Caki2 (cell line): ENCODE measurements around the gene THADA. TPM values are rescaled to one million over a fixed set of nuclear protein-coding genes. Genes with fewer than 3 reads are reported as not detected.
"Not testable (repeated sequence)": the region's sequence is repeated elsewhere in the genome, so short reads cannot be mapped to it uniquely, and the experiment has no call there.

Source experiments
- DNase-seq: peaks from one replicate; pipeline ENCODE4 v3.0.0-alpha.2; 2015; ENCODE audit warnings: low read depth
- in situ Hi-C: cut with HindIII; loops from 2 replicates; pipeline ENCODE4 v1.10.0; 2016; ENCODE audit warnings: low sequenced_read_pairs, low pct_unique_long_range_greater_than_20kb, mixed read lengths
- total RNA-seq: library from RNA; depleted of rRNA; stranded (reverse); fragments of >200 nt; shearing (Covaris generic); gene quantifications from 2 replicates; pipeline ENCODE4 v1.2.3, GENCODE V29; 2014; ENCODE audit warnings: low replicate concordance

THADA gene
- total RNA-seq, 1 experiment from 2014 or later: 30.0 TPM

DNA sequence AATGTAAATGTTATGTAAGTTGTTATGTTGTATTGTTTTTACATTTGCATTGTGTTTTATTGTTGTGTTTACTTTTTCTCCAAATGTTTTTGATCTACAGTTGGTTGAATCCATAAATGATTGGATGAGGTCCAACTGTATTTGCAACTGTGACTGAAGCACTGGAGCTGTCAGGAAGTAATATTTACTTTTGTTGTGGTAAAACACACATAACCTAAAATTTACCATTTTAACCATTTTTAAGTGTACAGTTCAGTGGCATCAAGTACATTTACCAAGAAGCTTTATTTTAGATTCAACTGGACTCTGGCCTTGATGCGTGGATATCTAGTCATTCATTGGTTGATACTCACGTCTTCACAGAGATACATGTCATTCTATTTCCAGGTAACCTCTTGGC, 181.8 kb downstream of the THADA start:
- in situ Hi-C loops: no loop called here

DNA sequence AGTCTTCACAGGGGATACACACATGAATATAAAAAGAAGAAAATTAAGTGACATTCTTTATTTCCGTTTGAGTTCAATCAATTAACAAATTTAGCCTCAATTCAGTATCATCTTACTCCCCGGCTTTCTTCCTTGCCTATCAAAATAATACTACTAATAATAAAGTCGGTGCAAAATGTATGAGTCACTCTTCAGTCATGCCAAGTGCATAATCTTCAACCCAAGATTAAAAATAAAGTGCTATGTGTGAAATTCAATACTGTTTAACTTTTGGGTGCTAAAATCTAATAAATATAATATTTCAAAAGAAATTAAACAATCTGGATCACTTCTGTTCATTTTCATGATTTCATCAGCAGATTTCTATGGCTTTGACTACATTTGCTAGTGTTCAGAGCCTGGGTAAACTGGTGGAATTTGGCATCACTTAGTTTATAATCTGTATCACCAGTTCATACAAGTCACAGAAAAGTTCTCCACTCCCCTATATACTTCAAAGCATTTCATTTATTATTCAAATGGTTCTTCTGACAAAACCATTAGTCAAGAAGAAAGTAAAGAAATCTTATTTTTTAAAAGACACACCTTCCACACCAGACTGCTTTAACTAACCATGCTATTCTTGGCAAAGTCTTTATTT, 183.6 kb downstream of the THADA start:
- in situ Hi-C loops: no loop called here
- DNase-seq: no peak

More for the DNA sequence above, 181.8 kb downstream of the THADA start:
- no peak for DNase-seq

DNA sequence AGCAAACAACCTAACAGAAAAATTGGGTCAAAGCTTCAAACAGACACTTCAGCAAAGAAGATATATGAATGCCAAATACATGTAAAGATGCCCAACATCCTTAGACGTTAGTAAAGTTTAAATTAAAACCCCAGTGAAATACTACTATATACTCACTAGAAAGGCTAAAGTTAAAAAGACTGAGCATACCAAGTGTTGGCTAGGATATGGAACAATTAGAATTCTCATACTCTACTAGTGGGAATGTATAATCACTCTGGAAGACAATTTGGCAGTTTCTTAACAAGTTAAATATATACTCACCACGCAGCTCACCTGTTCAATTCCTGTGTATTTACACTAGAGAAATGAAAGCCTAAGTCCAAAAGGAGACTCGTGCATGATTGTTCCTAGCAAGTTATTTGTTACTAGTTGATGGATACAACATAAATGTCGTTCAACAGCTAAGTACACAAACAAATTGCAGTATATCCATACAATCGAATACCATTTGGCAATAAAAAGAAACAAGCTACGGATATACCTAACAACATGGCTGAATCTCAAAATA, 185.7 kb downstream of the THADA start:
- no peak for DNase-seq
- in situ Hi-C loops: no loop called here

DNA sequence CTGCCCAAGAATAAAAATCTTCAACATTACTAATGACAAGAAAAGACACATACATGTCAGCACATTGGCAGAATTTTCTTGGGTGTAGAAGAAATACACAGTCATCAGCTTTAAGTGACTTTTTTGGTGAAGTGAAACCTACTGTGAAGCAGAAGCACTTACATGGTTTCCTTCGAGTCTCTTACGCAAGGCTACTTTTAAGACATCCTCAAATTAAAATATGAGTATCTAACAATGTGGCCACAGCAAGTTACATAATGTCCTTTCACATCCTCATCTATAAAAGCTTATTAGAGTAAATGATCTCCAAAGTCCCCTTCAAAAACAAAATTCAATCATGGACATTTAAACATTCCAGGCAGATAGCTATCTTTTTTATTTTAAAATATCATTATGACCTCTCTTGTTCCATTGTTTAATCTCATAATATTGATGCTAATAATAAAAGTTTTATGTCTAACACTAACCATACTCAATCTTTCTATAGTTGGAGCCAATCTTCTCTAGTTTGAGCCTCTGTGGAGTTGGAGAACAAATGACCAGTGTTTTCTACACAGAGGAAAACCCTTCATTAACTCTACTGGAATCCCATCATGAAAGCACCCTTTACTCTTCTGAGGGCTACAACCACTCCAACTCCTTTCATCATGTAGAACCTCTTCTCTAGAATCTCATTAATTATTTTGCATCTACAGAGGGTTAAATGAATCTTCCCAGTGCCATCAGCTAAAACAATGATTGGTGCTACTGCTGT, 187.3 kb downstream of the THADA start:
- no peak for DNase-seq
- in situ Hi-C loops: no loop called here

DNA sequence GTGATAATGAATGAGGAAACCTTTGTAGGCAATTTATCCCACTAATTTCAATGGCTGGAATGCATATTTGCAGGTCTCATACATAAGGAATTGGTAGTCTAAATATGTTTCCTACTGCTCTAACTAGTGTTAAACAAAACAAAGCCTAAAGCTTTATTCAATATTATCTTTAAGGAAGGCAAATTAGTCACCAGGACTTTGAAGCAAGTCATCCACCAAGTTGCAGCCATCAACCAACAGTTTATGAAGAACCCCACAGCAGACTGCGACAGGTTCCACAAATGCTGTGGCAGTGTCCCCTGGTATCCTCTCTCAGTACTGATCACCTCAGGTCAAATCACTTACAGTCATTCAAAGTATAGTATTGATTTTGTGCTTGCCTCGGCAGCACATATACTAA, 187.9 kb downstream of the THADA start:
- in situ Hi-C loops: no loop called here
- DNase-seq: no peak

DNA sequence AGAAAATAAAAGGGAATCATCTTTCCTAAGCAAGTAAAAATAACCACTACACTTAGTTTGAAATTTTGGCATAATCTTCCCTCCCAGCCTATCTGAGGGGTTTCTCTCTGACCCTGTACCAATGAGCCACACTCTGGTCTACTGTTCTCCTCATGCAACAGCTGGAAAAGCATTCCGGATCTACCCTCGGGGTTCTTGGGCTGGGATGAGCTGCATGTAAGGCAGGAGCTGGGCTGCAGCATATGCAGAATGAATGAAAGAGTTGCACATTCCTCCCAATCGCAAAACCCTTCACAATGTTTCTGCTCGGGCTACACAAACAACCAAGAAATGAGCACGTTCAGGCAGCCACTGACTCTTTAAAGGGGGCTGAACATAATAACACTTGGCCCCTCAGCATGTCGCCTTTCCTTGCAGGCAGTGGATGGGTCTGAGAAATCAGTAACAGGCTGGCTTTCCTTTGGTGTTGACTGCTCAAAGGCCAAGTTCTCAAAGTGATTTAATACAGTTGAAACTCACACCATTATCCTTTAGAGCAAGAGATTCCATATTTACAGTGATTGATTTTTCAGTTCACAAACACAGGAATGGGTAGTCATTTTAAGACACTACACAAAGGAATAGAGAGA, 189.1 kb downstream of the THADA start:
- in situ Hi-C loops: no loop called here
- no peak for DNase-seq

DNA sequence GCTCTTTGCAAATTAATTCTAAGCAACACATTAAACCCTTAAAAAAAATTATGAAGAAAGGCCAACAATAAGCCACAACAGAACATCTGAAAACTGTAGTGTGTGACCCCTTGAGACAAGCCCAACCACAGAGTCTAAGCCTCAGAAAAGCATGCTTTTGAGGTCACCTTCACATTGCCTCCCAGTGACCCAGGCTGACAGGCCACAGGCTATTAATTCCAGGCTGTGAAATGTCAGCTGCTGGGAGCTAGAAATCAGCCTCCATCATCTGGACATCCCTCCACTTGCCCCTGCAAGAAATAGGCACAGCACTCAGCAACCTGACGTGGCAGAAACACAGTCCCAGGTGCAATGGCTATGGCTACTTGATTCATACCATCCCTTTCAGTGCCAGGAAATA, 190.0 kb downstream of the THADA start:
- in situ Hi-C loops: no loop called here
- DNase-seq: no peak

DNA sequence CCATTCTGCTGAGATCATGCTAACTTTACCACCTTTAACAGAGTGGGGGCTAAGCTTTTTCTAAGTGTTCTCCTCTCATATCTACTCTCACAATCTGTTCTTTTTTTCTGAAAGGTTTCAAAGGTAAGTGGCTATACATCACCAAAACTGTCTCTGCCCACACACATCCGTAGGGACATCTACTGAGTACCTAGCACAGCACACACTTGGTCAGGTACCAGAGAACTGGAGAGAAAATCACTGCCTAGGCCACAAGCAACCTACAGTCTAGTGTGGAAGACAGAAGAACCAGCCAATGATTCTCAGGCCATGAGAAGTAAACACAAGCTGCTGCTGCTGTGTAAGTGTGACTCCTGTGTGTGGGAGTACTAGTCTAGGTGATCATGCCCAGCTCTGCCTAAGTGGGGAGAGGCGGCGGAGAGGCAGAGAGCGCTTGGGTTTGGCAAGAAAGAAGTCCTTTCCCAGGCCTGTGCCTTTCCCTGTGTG, 193.3 kb downstream of the THADA start:
- no peak for DNase-seq
- in situ Hi-C loops: no loop called here

DNA sequence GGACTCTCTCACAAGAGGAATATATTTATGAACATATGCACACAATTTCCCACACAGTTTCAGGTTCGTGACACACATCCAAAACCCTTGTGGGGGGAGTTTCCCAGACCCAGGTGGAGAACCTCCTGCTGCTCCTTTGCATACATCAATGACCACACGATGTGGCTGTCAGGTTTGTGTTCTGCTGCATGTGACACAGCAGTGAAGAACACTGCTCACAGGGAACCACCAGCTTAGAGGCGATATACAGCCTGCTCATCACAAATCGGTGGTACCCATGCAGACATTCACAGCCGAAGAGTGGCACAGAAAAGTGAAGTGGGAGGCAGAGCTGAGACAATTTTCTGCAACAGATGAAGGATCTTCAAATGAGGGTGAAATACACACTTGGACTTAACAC, 193.8 kb downstream of the THADA start:
- in situ Hi-C loops: no loop called here
- DNase-seq: no peak

DNA sequence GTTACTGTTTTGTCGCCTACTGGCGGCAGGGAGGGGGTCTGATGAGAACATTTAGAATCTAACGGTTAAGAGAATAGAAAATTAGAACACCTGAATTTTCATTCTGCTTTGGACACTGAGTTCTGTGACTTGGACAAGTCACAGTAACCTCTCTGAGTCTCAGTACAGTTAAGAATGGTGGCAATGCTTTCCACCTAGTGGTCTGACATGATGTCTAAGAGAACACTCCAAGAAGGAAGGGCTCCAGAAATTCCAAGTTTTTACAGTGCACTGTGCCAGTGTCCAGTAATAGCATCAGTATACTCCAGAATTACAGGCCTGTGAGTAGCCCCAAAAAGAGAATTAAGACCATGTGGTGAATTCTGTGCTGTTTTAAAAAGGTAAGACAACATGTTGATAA, 195.3 kb downstream of the THADA start:
- DNase-seq: no peak
- in situ Hi-C loops: no loop called here

DNA sequence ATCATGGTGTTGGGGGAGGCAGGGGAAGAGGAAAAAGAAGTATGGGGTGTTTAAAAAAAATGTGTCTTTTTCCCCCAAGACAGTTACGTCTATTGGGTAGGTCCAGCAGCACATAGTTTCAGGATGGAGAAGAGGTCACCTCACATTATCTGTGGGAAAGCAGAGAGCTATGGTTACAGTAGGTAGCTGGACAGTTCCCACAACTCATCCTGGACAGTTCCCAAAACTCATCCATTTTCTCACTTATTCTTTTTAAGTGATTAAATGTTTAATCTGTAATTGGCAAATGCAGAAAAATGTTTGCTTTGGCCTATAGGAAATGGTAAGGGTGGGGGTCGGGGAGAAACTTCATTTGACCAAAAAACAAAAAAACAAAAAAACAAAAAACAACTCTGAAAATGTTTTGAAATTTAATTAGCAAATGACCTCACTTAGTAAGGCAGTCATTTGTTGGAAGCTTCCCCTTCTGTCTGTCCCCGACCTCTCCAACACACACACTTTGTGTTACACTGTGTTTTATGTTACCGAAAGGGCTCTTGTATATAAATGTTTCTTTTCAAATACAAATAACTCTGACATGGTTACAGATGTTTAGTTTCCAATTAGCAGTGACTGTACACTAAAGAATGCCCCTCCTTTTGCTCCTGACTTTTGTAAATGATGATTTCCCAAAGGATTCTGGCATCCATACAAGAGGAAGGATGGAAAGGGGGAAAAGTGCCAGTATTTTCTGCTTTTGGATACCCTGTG, 196.1 kb downstream of the THADA start:
- DNase-seq: no peak
- in situ Hi-C loops: no loop called here

DNA sequence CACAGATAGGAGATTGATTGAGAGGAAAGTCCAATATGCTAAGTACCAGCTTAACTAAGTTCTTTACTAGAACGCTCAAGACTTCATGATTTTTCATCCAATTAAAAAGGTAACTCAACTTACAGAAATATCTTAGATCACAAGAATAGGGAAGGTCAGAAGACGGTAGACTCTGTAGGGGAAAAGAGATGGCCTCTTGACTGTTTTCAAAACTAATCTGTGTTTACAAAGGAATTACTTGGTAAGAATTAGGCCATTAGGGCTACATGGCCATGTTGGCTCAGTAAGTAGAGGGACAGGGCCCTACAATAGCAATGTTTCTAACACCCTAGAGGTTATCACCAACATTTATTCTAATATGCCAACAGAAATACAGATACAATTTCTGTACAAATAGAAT, 196.7 kb downstream of the THADA start:
- in situ Hi-C loops: no loop called here
- DNase-seq: no peak

DNA sequence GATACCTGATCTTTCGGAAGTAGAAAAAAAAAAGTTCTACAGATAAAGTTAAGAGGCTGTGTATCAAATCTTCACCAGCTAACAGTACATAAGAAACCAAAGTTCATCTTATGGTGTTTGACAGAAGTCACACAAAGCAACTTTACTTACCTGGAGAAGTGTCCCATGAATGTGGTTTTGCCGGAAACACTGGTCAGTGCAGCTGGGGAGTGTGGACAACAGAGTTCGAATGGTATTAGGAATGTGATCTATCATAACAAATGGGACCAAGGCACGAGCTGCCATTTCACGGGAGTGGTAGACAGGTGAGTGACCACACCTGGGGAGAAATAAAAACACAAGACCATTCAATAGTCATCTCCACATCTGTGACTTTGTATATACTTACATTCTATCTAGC, 198.0 kb downstream of the THADA start:
- DNase-seq: no peak
- in situ Hi-C loops: no loop called here

DNA sequence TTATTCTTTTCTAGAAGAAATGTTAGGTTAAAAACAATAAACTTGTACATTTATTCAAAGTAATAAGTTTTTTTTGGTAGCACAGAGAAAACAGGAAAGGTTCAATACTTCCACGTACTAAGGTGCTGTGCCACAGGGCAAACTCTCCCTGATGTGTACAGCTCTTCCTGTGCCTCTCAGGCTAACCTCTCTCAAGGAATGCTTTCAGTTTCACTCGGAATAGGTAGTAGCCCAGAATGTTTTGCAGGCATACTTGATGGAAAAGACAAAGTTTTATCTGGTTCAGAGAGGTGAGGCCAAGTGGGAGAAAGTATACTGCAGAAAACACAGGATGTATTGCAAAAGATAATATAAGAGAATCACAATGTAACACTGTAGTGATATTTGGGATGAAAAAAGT, 198.4 kb downstream of the THADA start:
- in situ Hi-C loops: no loop called here
- DNase-seq: no peak

DNA sequence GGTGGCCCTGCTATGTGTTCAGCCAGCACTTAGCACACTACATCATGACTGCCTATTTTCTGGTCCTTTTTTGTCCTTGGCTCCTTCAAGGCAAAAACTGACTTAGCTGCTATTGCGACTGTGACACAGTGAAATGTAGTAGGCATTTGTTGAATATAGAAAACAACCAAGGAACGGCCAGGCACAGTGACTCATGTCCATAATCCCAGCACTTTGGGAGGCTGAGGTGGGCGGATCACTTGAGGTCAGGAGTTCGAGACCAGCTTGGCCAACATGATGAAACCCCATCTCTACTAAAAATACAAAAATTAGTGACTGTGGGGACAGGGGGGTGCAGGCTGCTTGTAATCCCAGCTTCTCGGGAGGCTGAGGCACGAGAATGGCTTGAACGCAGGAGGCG, 199.5 kb downstream of the THADA start:
- DNase-seq, in situ Hi-C loops: not testable (repeated sequence)

DNA sequence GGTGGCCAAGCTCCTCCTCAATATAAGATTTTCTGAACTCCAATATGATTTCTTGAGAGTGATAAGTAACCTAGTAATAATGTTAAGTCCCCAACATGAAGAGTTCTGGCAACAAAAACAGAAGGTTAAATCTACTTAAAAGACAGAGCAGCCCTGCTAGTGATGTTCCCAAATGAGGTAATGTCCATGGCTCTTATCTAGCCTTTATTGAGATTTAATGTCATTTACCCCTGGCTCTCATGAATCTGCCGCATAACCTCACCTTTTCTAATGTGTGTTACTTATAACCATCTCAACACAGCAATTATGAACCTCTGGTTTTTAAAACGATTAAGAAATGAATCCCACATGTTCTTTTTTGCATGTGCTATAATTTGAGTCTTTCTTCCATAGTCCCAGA, 201.9 kb downstream of the THADA start:
- in situ Hi-C loops: no loop called here
- DNase-seq: no peak

DNA sequence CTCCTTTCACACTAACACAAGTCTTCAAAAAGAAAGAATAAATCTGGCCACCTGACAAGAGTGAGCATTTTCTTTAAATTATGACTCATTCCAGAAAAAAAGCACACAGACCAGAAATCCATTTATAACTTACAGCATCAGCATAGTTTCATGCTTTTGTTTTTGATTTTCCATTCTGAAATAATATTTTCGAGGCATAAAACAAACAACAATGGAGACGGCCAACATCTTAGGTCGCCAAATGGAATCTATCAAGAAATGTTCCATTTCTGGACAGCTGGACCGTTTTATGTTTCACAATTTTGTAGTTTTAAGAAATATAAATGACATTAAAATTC, 204.0 kb downstream of the THADA start:
- in situ Hi-C loops: no loop called here
- no peak for DNase-seq

DNA sequence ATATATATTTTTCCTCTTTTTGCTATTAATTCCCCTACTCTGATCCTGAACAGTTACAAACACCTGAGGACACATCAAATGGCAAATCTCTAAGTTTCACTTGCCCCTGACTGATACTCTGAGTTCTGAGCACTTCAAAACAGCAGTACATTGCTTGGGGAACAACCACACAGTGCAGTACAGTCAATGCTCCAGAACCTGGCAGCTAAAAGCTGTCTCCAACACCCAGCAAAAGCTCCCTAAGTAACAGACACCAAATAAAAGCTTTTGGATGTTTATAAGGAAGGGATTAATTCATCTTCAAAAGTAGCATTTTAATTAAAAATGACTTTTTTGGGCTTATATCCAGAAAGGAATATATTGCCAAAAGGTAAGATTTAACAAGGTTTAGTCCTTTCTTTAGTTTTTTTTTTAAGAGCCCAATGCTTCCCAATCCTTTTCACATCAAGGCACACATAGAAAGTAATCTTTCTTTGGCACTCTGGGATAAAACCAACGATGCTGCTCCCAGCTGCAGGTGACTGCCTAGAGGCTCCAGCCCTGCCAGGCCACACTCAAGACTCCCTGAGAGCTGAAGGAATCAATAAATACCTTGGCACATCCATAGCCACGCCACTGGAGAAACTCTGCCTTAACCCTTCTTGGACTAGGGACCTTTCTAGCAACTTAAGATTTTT, 204.5 kb downstream of the THADA start:
- in situ Hi-C loops: no loop called here
- no peak for DNase-seq
